Pancreas (tissue), 10 donors: ENCODE results near the gene ADAMTS6. TPM values are rescaled to one million over a fixed set of nuclear protein-coding genes. Genes with fewer than 3 reads are reported as not detected.

ENCODE experiments used
- ATAC-seq, 4 donors: fragments of 200-7000 bp; cut with Tn5 transposase; one replicate each; pipeline versions ENCODE4 v1.8.0 to v1.9.1; 2020; ENCODE audit warnings: mild to moderate bottlenecking in 4 of 4, moderate library complexity in 4 of 4
- DNase-seq, 6 donors: peaks; one replicate each; pipeline ENCODE4 v3.0.0-alpha.2; 2020
- FAIRE-seq: peaks from 2 replicates; lab custom pipeline; 2012; peaks lifted over from hg19 to GRCh38; lab: Jason Lieb, UNC
- H3K27ac ChIP-seq, 4 donors: fragments of 200-600 bp; sonication (generic); 1 replicate in 3 of 4; 2 replicates in 1 of 4; pipeline versions ENCODE4 v1.5.0 to v1.8.0; 2020
- H3K27me3 ChIP-seq, 4 donors: fragments of 200-600 bp; one replicate each; pipeline ENCODE4 v1.8.0; 2021
- H3K36me3 ChIP-seq, 3 donors: fragments of 200-600 bp; sonication (generic) in 1 of 3; one replicate each; pipeline versions ENCODE4 v1.5.0 to v1.8.0; 2020 to 2021
- H3K4me1 ChIP-seq, 3 donors: fragments of 200-600 bp; one replicate each; pipeline ENCODE4 v1.8.0; 2021
- H3K4me3 ChIP-seq, 4 donors: fragments of 200-600 bp; sonication (generic) in 2 of 4; one replicate each; pipeline versions ENCODE4 v1.5.0 to v1.8.0; 2020 to 2021
- H3K9me3 ChIP-seq, 4 donors: fragments of 200-600 bp; one replicate each; pipeline ENCODE4 v1.8.0; 2021
- WGBS, 2 donors: extraction: QIAGEN DNeasy Blood & Tissue Kit; methylation state at CpG; one replicate each; pipeline ENCODE4 v1.1.7; 2013; 5-methylcytosine and 5-hydroxymethylcytosine counted together
- intact Hi-C, 3 donors: fragments of 100-400 bp; cut with DNase I; formaldehyde crosslinking; loops; one replicate each; pipeline versions ENCODE4 v1.11.1 to v1.14.2; 2022
- polyA plus RNA-seq, 2 donors: library from polyadenylated mRNA; stranded (reverse); fragments of 200-250 nt; gene quantifications; one replicate each; pipeline ENCODE4 v1.2.3, GENCODE V29; 2013
- total RNA-seq, 6 donors: library from RNA; stranded (reverse); fragmentation: NEBNext Ultra II Directional in 4 of 6; extraction: Animal tissue kit (Norgen Biotek cat#: 25700) in 4 of 6; gene quantifications; one replicate each; pipeline versions ENCODE4 v1.2.1 to v1.2.4, GENCODE V29; 2021 to 2023
- TF ChIP-seq, protein P1 (sequence below), 4 donors: fragments of 200-600 bp; sonication (generic) in 3 of 4; IDR thresholded peaks; one replicate each; pipeline versions ENCODE4 v1.5.0 to v1.8.0; 2021; ENCODE audit warnings: antibody characterized with exemption in 4 of 4
- donor health status: healthy with polysubstance abuse.
- donor health status: DM: no; HTN: no; CAD: no; lungs with moderate emphysema.
- donor health status: DM: no; HTN: no; CAD: no.
- donor health status: control.
- donor health status: control.
- donor health status: Bipolar disorder and iron deficiency.
- donor health status: DM: yes; HTN: yes; CAD: no.
- donor health status: DM: no; HTN: no; CAD: no.
- donor health status: DM: no; HTN: no; CAD: no.
- donor health status: DM: yes; HTN: yes; CAD: no.

ADAMTS6 gene
- total and polyA plus RNA-seq, 8 donors: 0.14 to 0.70 (median 0.30) TPM

- 83 to 93% methylated on average over 10 of the region's 10 CpGs for WGBS, 2 donors
- Histone ChIP-seq H3K4me3 (no peak overlapping the region), H3K36me3 (no peaks in the 10 kb centered on the region), H3K27me3 (no peaks in the 10 kb centered on the region), H3K4me1 (no peaks in the 10 kb centered on the region), H3K9me3 (no peaks in the 10 kb centered on the region), H3K27ac (no peak overlapping the region)
- TF ChIP-seq, protein P1, sequence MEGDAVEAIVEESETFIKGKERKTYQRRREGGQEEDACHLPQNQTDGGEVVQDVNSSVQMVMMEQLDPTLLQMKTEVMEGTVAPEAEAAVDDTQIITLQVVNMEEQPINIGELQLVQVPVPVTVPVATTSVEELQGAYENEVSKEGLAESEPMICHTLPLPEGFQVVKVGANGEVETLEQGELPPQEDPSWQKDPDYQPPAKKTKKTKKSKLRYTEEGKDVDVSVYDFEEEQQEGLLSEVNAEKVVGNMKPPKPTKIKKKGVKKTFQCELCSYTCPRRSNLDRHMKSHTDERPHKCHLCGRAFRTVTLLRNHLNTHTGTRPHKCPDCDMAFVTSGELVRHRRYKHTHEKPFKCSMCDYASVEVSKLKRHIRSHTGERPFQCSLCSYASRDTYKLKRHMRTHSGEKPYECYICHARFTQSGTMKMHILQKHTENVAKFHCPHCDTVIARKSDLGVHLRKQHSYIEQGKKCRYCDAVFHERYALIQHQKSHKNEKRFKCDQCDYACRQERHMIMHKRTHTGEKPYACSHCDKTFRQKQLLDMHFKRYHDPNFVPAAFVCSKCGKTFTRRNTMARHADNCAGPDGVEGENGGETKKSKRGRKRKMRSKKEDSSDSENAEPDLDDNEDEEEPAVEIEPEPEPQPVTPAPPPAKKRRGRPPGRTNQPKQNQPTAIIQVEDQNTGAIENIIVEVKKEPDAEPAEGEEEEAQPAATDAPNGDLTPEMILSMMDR (IDR thresholded peaks at IDR 0.05): no peak
- no peak for DNase-seq
- no peak for ATAC-seq
- intact Hi-C loops: no loop called here
- no peak for FAIRE-seq
These were observed 359.8 kb downstream of the ADAMTS6 start for GRCh38 chr5:65121880-65122436.

DNA sequence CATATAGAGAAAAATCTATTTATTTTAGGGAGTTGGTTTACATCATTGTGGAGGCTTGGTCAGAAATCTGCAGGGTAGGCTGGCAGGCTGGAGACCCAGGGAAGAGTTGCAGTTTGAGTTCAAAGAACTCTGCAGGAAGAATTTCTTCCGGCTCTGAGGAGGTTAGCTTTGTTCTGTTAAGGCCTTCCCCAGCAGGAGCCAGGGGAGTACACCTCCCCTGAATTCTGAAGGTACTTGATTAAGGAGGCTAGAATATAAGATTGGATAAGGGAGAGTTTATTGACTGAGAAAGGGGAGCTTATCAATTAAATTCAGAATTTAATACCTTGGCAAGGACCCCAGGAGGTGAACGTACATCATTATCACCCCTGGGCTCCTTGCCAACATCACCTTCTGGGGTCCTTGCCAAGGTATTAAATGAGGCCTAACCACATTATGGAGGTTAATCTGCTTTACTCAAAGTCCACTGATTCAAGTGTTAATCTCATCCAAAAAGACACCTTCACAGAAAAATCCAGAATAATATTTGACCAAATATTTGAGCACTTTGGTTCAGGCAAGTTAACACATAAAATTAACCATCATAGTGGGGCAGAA is 361.3 kb downstream of the ADAMTS6 start:
- WGBS, 2 donors: 17 to 24% methylated on average over 2 of the region's 2 CpGs
- no peaks in the 10 kb centered on the region for H3K27me3 ChIP-seq
- no peak for DNase-seq
- no peaks in the 10 kb centered on the region for H3K36me3 ChIP-seq
- intact Hi-C loops: no loop called here
- no peak for ATAC-seq
- no peaks in the 10 kb centered on the region for H3K9me3 ChIP-seq
- H3K4me3 ChIP-seq: no peak overlapping the region
- TF ChIP-seq, protein P1 (IDR thresholded peaks at IDR 0.05): no peak
- FAIRE-seq: no peak
- no peak overlapping the region for H3K27ac ChIP-seq
- no peaks in the 10 kb centered on the region for H3K4me1 ChIP-seq

DNA sequence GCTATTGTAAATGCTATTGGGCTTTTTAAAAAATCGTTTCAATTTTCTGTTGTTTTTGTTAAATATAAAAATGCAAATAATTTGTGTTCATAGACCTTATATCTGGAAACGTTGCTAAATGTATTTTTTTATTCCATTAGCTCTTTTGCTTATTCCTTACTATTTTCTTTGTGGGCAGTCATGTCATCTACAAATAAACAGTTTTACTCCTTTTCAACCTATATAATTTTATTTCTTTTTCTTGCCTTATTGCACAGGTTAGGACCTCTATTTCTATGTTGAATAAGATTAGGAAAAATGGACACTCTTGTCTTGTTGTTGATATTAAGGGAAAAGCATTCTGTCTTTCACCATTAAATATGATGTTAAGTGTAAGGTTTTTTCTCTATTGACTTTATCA is 364.2 kb downstream of the ADAMTS6 start:
- intact Hi-C loops: no loop called here
- no peak for ATAC-seq
- WGBS, 2 donors: 44 to 67% methylated on average over 2 of the region's 2 CpGs

DNA sequence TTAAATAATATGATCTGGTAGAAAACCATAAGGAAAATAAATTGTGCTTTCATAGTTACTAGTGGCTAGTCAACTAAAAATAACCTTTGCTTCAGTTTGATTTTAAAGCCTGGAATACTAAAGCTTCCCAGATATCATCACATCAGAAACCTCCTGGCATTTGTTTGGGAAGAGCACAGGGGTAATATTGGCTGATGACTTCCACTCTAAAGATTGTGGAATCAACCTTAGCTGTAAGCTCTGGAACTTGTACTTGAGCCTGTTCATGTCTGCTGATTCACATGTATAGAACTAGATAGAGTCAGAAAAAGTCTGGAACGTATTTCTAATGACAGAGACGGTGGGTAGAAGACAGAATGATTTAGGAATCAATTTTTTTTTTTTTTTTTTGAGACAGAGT is 367.9 kb downstream of the ADAMTS6 start:
- H3K36me3 ChIP-seq: no peaks in the 10 kb centered on the region
- H3K4me3 ChIP-seq: no peak overlapping the region
- H3K9me3 ChIP-seq: no peaks in the 10 kb centered on the region
- FAIRE-seq (no peak), DNase-seq (no peak), ATAC-seq (no peak)
- H3K4me1 ChIP-seq: no peaks in the 10 kb centered on the region
- H3K27me3 ChIP-seq: peaks cover 0 to 8% (median 0%) of the 10 kb centered on the region in 4 donors
- WGBS, 2 donors: 72 to 90% methylated on average over 2 of the region's 2 CpGs
- no peak overlapping the region for H3K27ac ChIP-seq
- intact Hi-C loops: no loop called here
- TF ChIP-seq, protein P1 (IDR thresholded peaks at IDR 0.05): no peak

More for the DNA sequence above, 364.2 kb downstream of the ADAMTS6 start:
- no peak overlapping the region for H3K27ac ChIP-seq
- H3K4me1 ChIP-seq: no peaks in the 10 kb centered on the region
- no peaks in the 10 kb centered on the region for H3K9me3 ChIP-seq
- no peaks in the 10 kb centered on the region for H3K36me3 ChIP-seq
- TF ChIP-seq, protein P1 (IDR thresholded peaks at IDR 0.05): no peak
- FAIRE-seq (no peak), DNase-seq (no peak)
- H3K4me3 ChIP-seq: no peak overlapping the region
- H3K27me3 ChIP-seq: no peaks in the 10 kb centered on the region
